HK-2 (cell line): ENCODE data around the gene BCL7A.
A peak's percentile ranks its signal among the peaks of the same experiment; 100 is the strongest.
"Not testable (repeated sequence)": the region's sequence is repeated elsewhere in the genome, so short reads cannot be mapped to it uniquely, and the experiment has no call there.

ENCODE experiments used
- DNase-seq: peaks from one replicate; pipeline ENCODE4 v3.0.0-alpha.2; 2018; ENCODE audit not compliant: unreplicated experiment

BCL7A gene

GRCh38 chr12:122021822-122022392 lies at the start of gene BCL7A:
TSS of gene BCL7A (plus strand) at chr12:122021884. CDS start at chr12:122022092, 208 bp downstream.
- peak; percentile 85 for DNase-seq

GRCh38 chr12:121974026-121974985 lies 47.4 kb upstream of the BCL7A start:
- no peak for DNase-seq

- DNase-seq = no peak
Observed at GRCh38 chr12:121975021-121975420, 46.7 kb upstream of the BCL7A start.

GRCh38 chr12:121976950-121977349 lies 44.7 kb upstream of the BCL7A start:
- DNase-seq = no peak

GRCh38 chr12:121980191-121980891 lies 41.3 kb upstream of the BCL7A start:
- no peak for DNase-seq

GRCh38 chr12:121980892-121981272 lies 40.8 kb upstream of the BCL7A start:
- no peak for DNase-seq

GRCh38 chr12:121981456-121981855 lies 40.2 kb upstream of the BCL7A start:
- no peak for DNase-seq

- DNase-seq = no peak
Observed at GRCh38 chr12:121982950-121983349, 38.7 kb upstream of the BCL7A start.

GRCh38 chr12:121983536-121984210 lies 38.0 kb upstream of the BCL7A start:
- no peak for DNase-seq

GRCh38 chr12:121986489-121987245 lies 35.0 kb upstream of the BCL7A start:
- no peak for DNase-seq

- DNase-seq = not testable (repeated sequence)
Observed at GRCh38 chr12:121988519-121988918, 33.2 kb upstream of the BCL7A start.

- DNase-seq = no peak
Observed at GRCh38 chr12:121989276-121990113, 32.2 kb upstream of the BCL7A start.

- DNase-seq = no peak
Observed at GRCh38 chr12:121990114-121990647, 31.5 kb upstream of the BCL7A start.

- no peak for DNase-seq
Observed at GRCh38 chr12:121990692-121991603, 30.7 kb upstream of the BCL7A start.

GRCh38 chr12:121992059-121992879 lies 29.4 kb upstream of the BCL7A start:
- DNase-seq = peak; percentile 77

GRCh38 chr12:121996050-121996944 lies 25.4 kb upstream of the BCL7A start:
- no peak for DNase-seq
